H1 (cell line): ENCODE data around the gene GUCY1A2. TPM values are rescaled to one million over a fixed set of nuclear protein-coding genes. Genes with fewer than 3 reads are reported as not detected.

Experiments used
- CTCF ChIA-PET: fragments of 300-600 bp; sonication (Branson Sonifier 250); formaldehyde crosslinking; loops from one replicate; lab custom pipeline; 2021; ENCODE audit not compliant: partially characterized antibody; lab: Charles Lee
- POLR2A ChIA-PET: fragments of 300-600 bp; sonication (Branson Sonifier 250); formaldehyde crosslinking; loops from one replicate; lab custom pipeline; 2021; ENCODE audit warnings: inconsistent platforms; ENCODE audit not compliant: partially characterized antibody; lab: Charles Lee
- DNase-seq, 2 experiments: peaks; one replicate each; pipeline versions ENCODE4 v3.0.0 to v3.0.0-alpha.2; 2010 to 2022; ENCODE audit warnings: low spot score in 2 of 2, low read depth in 1 of 2, mixed read lengths in 1 of 2
- FAIRE-seq: peaks from 2 replicates; lab custom pipeline; 2011; peaks lifted over from hg19 to GRCh38; lab: Jason Lieb, UNC
- H2AFZ ChIP-seq: 2 replicates; pipeline ENCODE4 v1.8.1; 2012; ENCODE audit warnings: low read length, inconsistent platforms
- H2AK5ac ChIP-seq: 2 replicates; pipeline ENCODE4 v1.6.1; 2013; ENCODE audit warnings: low read depth, low read length
- H2BK120ac ChIP-seq: replicated peaks from 2 replicates; pipeline ENCODE3; 2013; ENCODE audit warnings: low read depth, low read length, inconsistent platforms
- H2BK12ac ChIP-seq: 2 replicates; pipeline ENCODE4 v1.6.1; 2013; ENCODE audit warnings: low read depth, low read length
- H2BK15ac ChIP-seq: 2 replicates; pipeline ENCODE4 v1.6.1; 2013; ENCODE audit warnings: low read length
- H2BK20ac ChIP-seq: 2 replicates; pipeline ENCODE4 v1.6.1; 2013; ENCODE audit warnings: low read length
- H2BK5ac ChIP-seq: 2 replicates; pipeline ENCODE4 v1.6.1; 2013; ENCODE audit warnings: low read depth, low read length
- H3K14ac ChIP-seq: 2 replicates; pipeline ENCODE4 v1.6.1; 2013; ENCODE audit warnings: inconsistent platforms; ENCODE audit not compliant: insufficient read length
- H3K18ac ChIP-seq: 2 replicates; pipeline ENCODE4 v1.6.1; 2013; ENCODE audit warnings: low read length; ENCODE audit errors: extremely low read depth
- H3K23ac ChIP-seq: 2 replicates; pipeline ENCODE4 v1.6.1; 2013; ENCODE audit warnings: inconsistent platforms; ENCODE audit not compliant: insufficient read length
- H3K23me2 ChIP-seq: 2 replicates; pipeline ENCODE4 v1.6.1; 2013; ENCODE audit warnings: low read depth, low read length
- H3K27ac ChIP-seq: 2 replicates; pipeline ENCODE4 v1.6.1; 2011; ENCODE audit warnings: low read depth, low read length, inconsistent platforms
- H3K27me3 ChIP-seq, 4 experiments: replicated peaks in 1 of 4; 1 replicate in 1 of 4; 2 replicates in 3 of 4; pipeline versions ENCODE4 v1.6.1 to v1.8.1; 2011 to 2013; ENCODE audit warnings: low read length in 3 of 4, mild to moderate bottlenecking in 3 of 4, inconsistent platforms in 2 of 4, mixed read lengths in 2 of 4, moderate library complexity in 1 of 4; ENCODE audit not compliant: control insufficient read depth in 3 of 4, insufficient read depth in 3 of 4; ENCODE audit errors: extremely low read depth in 1 of 4
- H3K36me3 ChIP-seq, 4 experiments: 2 replicates each; pipeline versions ENCODE4 v1.6.1 to v1.8.1; 2011 to 2013; ENCODE audit warnings: mild to moderate bottlenecking in 4 of 4, low read length in 3 of 4, moderate library complexity in 2 of 4, control low read depth in 1 of 4, inconsistent platforms in 1 of 4; ENCODE audit not compliant: insufficient read depth in 4 of 4, control insufficient read depth in 2 of 4
- H3K4ac ChIP-seq: replicated peaks from 2 replicates; pipeline ENCODE3; 2013; ENCODE audit warnings: low read length, low read depth, mixed read lengths, inconsistent platforms; ENCODE audit not compliant: insufficient read length
- H3K4me1 ChIP-seq, 4 experiments: replicated peaks in 1 of 4; 1 replicate in 1 of 4; 2 replicates in 3 of 4; pipeline versions ENCODE4 v1.6.1 to v1.8.1; 2011 to 2013; ENCODE audit warnings: low read length in 3 of 4, inconsistent platforms in 2 of 4, mixed read lengths in 1 of 4; ENCODE audit not compliant: insufficient read depth in 4 of 4, control insufficient read depth in 3 of 4
- H3K4me2 ChIP-seq, 2 experiments: 2 replicates each; pipeline versions ENCODE4 v1.6.1 to v1.8.1; 2011 to 2013; ENCODE audit warnings: low read depth in 2 of 2, low read length in 2 of 2, control low read depth in 1 of 2, inconsistent platforms in 1 of 2, mild to moderate bottlenecking in 1 of 2; ENCODE audit not compliant: insufficient read depth in 1 of 2
- H3K4me3 ChIP-seq, 4 experiments: fragments of 200-600, 300-600 bp in 1 of 4; sonication (generic), shearing (Covaris generic), sonication (Bioruptor Twin) in 1 of 4; 2 replicates each; pipeline versions ENCODE4 v1.5.1 to v1.8.1; 2011 to 2016; ENCODE audit warnings: low read length in 4 of 4, low read depth in 3 of 4, control low read depth in 2 of 4, inconsistent platforms in 2 of 4, mild to moderate bottlenecking in 2 of 4, mixed read lengths in 1 of 4, moderate library complexity in 1 of 4; ENCODE audit not compliant: insufficient read depth in 2 of 4; ENCODE audit errors: extremely low read depth in 1 of 4
- H3K56ac ChIP-seq: replicated peaks from 2 replicates; pipeline ENCODE3; 2013; ENCODE audit warnings: low read depth, mild to moderate bottlenecking, mixed read lengths, low read length, inconsistent platforms; ENCODE audit not compliant: insufficient read length
- H3K79me1 ChIP-seq: 2 replicates; pipeline ENCODE4 v1.6.1; 2013; ENCODE audit warnings: low read depth, low read length, control low read depth
- H3K79me2 ChIP-seq, 2 experiments: 2 replicates each; pipeline versions ENCODE4 v1.6.1 to v1.8.1; 2012 to 2013; ENCODE audit warnings: low read length in 2 of 2, mild to moderate bottlenecking in 2 of 2, inconsistent platforms in 1 of 2; ENCODE audit not compliant: insufficient read depth in 2 of 2, control insufficient read depth in 1 of 2
- H3K9ac ChIP-seq, 4 experiments: replicated peaks in 1 of 4; 1 replicate in 1 of 4; 2 replicates in 3 of 4; pipeline versions ENCODE4 v1.6.1 to v1.8.1; 2011 to 2013; ENCODE audit warnings: low read depth in 3 of 4, low read length in 3 of 4, control low read depth in 2 of 4, mild to moderate bottlenecking in 2 of 4, moderate library complexity in 2 of 4, inconsistent platforms in 1 of 4; ENCODE audit errors: extremely low read depth in 1 of 4
- H3K9me3 ChIP-seq, 2 experiments: 2 replicates each; pipeline versions ENCODE4 v1.6.1 to v1.8.1; 2012 to 2013; ENCODE audit warnings: mild to moderate bottlenecking in 2 of 2, moderate library complexity in 2 of 2, control low read depth in 1 of 2, inconsistent platforms in 1 of 2, low read depth in 1 of 2, low read length in 1 of 2, mixed read lengths in 1 of 2; ENCODE audit not compliant: insufficient read depth in 2 of 2
- H4K20me1 ChIP-seq, 2 experiments: replicated peaks in 1 of 2; 2 replicates each; pipeline versions ENCODE3 to v1.8.1; 2011 to 2013; ENCODE audit warnings: inconsistent platforms in 2 of 2, low read length in 2 of 2, mild to moderate bottlenecking in 1 of 2; ENCODE audit not compliant: insufficient read depth in 2 of 2, control insufficient read depth in 1 of 2
- H4K5ac ChIP-seq: 2 replicates; pipeline ENCODE4 v1.6.1; 2013; ENCODE audit warnings: low read length, low read depth, mixed read lengths, inconsistent platforms; ENCODE audit not compliant: insufficient read length
- H4K8ac ChIP-seq: 2 replicates; pipeline ENCODE4 v1.8.0; 2013; ENCODE audit warnings: mild to moderate bottlenecking, moderate library complexity, low read length, inconsistent platforms; ENCODE audit not compliant: insufficient read depth; ENCODE audit errors: extremely low read depth
- H4K91ac ChIP-seq: replicated peaks from 2 replicates; pipeline ENCODE3; 2013; ENCODE audit warnings: low read length, mixed read lengths, inconsistent platforms; ENCODE audit not compliant: insufficient read length
- ASH2L ChIP-seq: fragments of 200-600, 300-600 bp; sonication (generic); IDR thresholded peaks from one replicate; pipeline ENCODE4 v1.7.1; 2017; ENCODE audit warnings: low read length
- ATF2 ChIP-seq: IDR thresholded peaks from 2 replicates; pipeline ENCODE4 v1.6.1; 2012; ENCODE audit warnings: low read length, inconsistent platforms
- CEBPB ChIP-seq: IDR thresholded peaks from 2 replicates; pipeline ENCODE4 v1.6.1; 2012; ENCODE audit warnings: low read depth, low read length
- GABPA ChIP-seq: IDR thresholded peaks from 2 replicates; pipeline ENCODE4 v1.6.1; 2011; ENCODE audit warnings: mild to moderate bottlenecking, low read length, moderate library complexity, borderline replicate concordance; ENCODE audit not compliant: insufficient read depth
- KDM4A ChIP-seq: IDR thresholded peaks from one replicate; pipeline ENCODE4 v1.7.1; 2012; ENCODE audit warnings: low read depth, mild to moderate bottlenecking, moderate library complexity, low read length, inconsistent platforms; ENCODE audit not compliant: severe bottlenecking
- POLR2A ChIP-seq, 2 experiments: IDR thresholded peaks; 1 replicate in 1 of 2; 2 replicates in 1 of 2; pipeline ENCODE4 v1.6.1; 2011; ENCODE audit warnings: low read depth in 2 of 2, low read length in 2 of 2, mild to moderate bottlenecking in 2 of 2; ENCODE audit errors: control extremely low read depth in 1 of 2
- RNF2 ChIP-seq: fragments of 200-900, 300-1000 bp; sonication (generic); IDR thresholded peaks from 2 replicates; pipeline ENCODE4 v1.7.1; 2016; ENCODE audit warnings: borderline replicate concordance, low read depth, mild to moderate bottlenecking, antibody characterized with exemption, low read length; ENCODE audit not compliant: poor library complexity, severe bottlenecking; ENCODE audit errors: missing control alignments
- SP2 ChIP-seq: IDR thresholded peaks from 2 replicates; pipeline ENCODE4 v1.6.1; 2012; ENCODE audit warnings: mild to moderate bottlenecking, low read length, inconsistent platforms
- SRF ChIP-seq: IDR thresholded peaks from 2 replicates; pipeline ENCODE4 v1.6.1; 2011; ENCODE audit warnings: mild to moderate bottlenecking, low read depth, low read length, moderate library complexity
- TCF12 ChIP-seq: IDR thresholded peaks from 2 replicates; pipeline ENCODE4 v1.6.1; 2011; ENCODE audit warnings: low read depth, mild to moderate bottlenecking, low read length
- TEAD4 ChIP-seq: IDR thresholded peaks from 2 replicates; pipeline ENCODE4 v1.6.1; 2012; ENCODE audit warnings: low read depth, low read length, inconsistent platforms, mixed read lengths
- ZNF274 ChIP-seq: IDR thresholded peaks from 2 replicates; pipeline ENCODE4 v1.7.0; 2012; ENCODE audit warnings: low read length, borderline replicate concordance; ENCODE audit errors: extremely low read depth
- WGBS, 2 experiments: shearing (Covaris generic) in 1 of 2; methylation state at CpG; one replicate each; pipeline versions ENCODE4 v1.1.6 to v1.1.7; 2013 to 2015; ENCODE audit warnings: low lambda C conversion rate in 2 of 2, mixed read lengths in 2 of 2, inconsistent platforms in 1 of 2, low coverage in 1 of 2, missing lambda C conversion rate in 1 of 2; ENCODE audit not compliant: insufficient replicate concordance in 2 of 2, insufficient coverage in 1 of 2, insufficient read length in 1 of 2; ENCODE audit errors: extremely low coverage in 1 of 2, missing lambda C conversion rate in 1 of 2; 5-methylcytosine and 5-hydroxymethylcytosine counted together
- polyA plus RNA-seq, 7 experiments: library from polyadenylated mRNA; depleted of rRNA in 3 of 7; stranded (reverse) in 5 of 7; unstranded in 2 of 7; fragments of >200 nt in 5 of 7; fragments of 200-250 nt in 2 of 7; gene quantifications; 1 replicate in 5 of 7; 2 replicates in 1 of 7; 4 replicates in 1 of 7; pipeline versions ENCODE4 v1.2.1 to v1.2.3, GENCODE V29; 2011 to 2013; ENCODE audit warnings: missing spikeins in 2 of 7, mixed read lengths in 2 of 7
- total RNA-seq: library from RNA; stranded (reverse); fragmentation: NEBNext Ultra II Directional; extraction: Animal tissue kit (Norgen Biotek cat#: 25700); gene quantifications from 2 replicates; pipeline ENCODE4 v1.2.1, GENCODE V29; 2021
- TF ChIP-seq, protein P1 (sequence below): IDR thresholded peaks from 2 replicates; pipeline ENCODE4 v1.6.1; 2012; ENCODE audit warnings: inconsistent platforms

Gene GUCY1A2
- total and polyA plus RNA-seq, 2 of the 8 experiments (the other 6 are each of a cell fraction or from before 2014, with no cell fraction given), result 0.11 to 1.9 TPM

DNA sequence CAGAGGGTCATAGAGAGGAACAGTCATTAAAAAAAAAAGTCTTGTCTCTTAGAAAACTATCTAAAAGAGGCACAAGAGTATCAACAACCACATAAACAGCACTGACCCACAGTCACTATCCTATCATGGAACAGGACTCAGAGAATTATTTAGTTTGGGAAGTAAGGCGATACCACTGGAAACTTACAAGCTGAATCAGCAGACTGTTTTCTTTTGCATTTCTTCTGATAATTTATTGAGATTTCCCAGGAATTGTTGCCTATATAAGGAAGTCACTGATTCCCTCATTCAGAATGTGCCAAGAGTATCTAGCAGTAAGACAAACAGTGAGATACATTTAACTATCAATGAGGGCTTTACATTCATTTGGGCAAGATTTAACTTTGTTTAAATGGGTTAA is 304.1 kb downstream of the GUCY1A2 start:
- Histone ChIP-seq H3K14ac (no peak overlapping the region), H4K8ac (no peak overlapping the region), H3K23ac (no peak overlapping the region), H3K9me3 (no peaks in the 10 kb centered on the region), H2BK20ac (no peak overlapping the region), H2BK5ac (no peak overlapping the region), H3K27me3 (no peaks in the 10 kb centered on the region), H3K79me1 (no peaks in the 10 kb centered on the region), H3K23me2 (no peaks in the 10 kb centered on the region), H4K91ac (no peak overlapping the region), H2AK5ac (no peak overlapping the region), H4K20me1 (no peaks in the 10 kb centered on the region), H4K5ac (no peak overlapping the region), H3K4ac (no peak overlapping the region), H3K4me1 (peaks cover 0 to 3% (median 1%) of the 10 kb centered on the region in 4 experiments; a peak in 2 of 7 replicates), H3K79me2 (no peaks in the 10 kb centered on the region), H2BK120ac (no peak overlapping the region), H3K4me3 (no peak overlapping the region), H3K4me2 (no peak overlapping the region), H2AFZ (no peak overlapping the region), H2BK15ac (no peak overlapping the region), H3K18ac (no peak overlapping the region), H3K27ac (no peak overlapping the region), H2BK12ac (no peak overlapping the region), H3K56ac (no peak overlapping the region), H3K9ac (no peak overlapping the region), H3K36me3 (no peaks in the 10 kb centered on the region)
- FAIRE-seq (no peak), DNase-seq (no peak)
- WGBS, 2 experiments, result 80% methylated on average over 1 of the region's 1 CpG; no CpG with 5 or more reads in 1 of the 2 experiments
- ChIA-PET POLR2A (no interaction called here), CTCF (interaction anchor here (1.6 kb wide), 1 partner anchor 12 kb away, joined by 5 read pairs; no protein-coding TSS in a partner anchor)
- TF ChIP-seq POLR2A (IDR thresholded peaks at IDR 0.05; ENCODE audit: control extremely low read depth in 1 of 2, low read depth in 2 of 2, low read length in 2 of 2) (no peak), RNF2 (no peak), SRF (no peak), ASH2L (no peak), ZNF274 (no peak), CEBPB (no peak), SP2 (no peak), TCF12 (no peak), TEAD4 (no peak), GABPA (no peak), KDM4A (no peak), ATF2 (no peak)
- TF ChIP-seq, protein P1, sequence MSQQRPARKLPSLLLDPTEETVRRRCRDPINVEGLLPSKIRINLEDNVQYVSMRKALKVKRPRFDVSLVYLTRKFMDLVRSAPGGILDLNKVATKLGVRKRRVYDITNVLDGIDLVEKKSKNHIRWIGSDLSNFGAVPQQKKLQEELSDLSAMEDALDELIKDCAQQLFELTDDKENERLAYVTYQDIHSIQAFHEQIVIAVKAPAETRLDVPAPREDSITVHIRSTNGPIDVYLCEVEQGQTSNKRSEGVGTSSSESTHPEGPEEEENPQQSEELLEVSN, result no peak
